H9 (cell line): Measurements from ENCODE around the gene BCAS1. TPM values are rescaled to one million over a fixed set of nuclear protein-coding genes. Genes with fewer than 3 reads are reported as not detected.

ENCODE experiments used
- DNase-seq: peaks from one replicate; pipeline ENCODE4 v3.0.0-alpha.2; 2017
- H2AFZ ChIP-seq: one replicate; pipeline ENCODE4 v1.6.1; 2013; ENCODE audit warnings: mild to moderate bottlenecking, low read length, control low read depth, moderate library complexity
- H2AK5ac ChIP-seq: 2 replicates; pipeline ENCODE4 v1.6.1; 2013; ENCODE audit warnings: low read length, control low read depth, mixed read lengths; ENCODE audit not compliant: insufficient read length
- H2BK120ac ChIP-seq: one replicate; pipeline ENCODE4 v1.6.1; 2013; ENCODE audit warnings: low read depth, mild to moderate bottlenecking, low read length, control low read depth, inconsistent platforms; ENCODE audit not compliant: poor library complexity, severe bottlenecking
- H2BK12ac ChIP-seq: 2 replicates; pipeline ENCODE4 v1.6.1; 2013; ENCODE audit warnings: low read length, control low read depth, mixed read lengths, low read depth; ENCODE audit not compliant: insufficient read length
- H2BK15ac ChIP-seq: 2 replicates; pipeline ENCODE4 v1.6.1; 2013; ENCODE audit warnings: low read depth, low read length, control low read depth
- H2BK20ac ChIP-seq: one replicate; pipeline ENCODE4 v1.6.1; 2013; ENCODE audit warnings: low read depth, mild to moderate bottlenecking, low read length, control low read depth, inconsistent platforms; ENCODE audit not compliant: poor library complexity, severe bottlenecking
- H2BK5ac ChIP-seq: 2 replicates; pipeline ENCODE4 v1.6.1; 2013; ENCODE audit warnings: low read length, control low read depth, mixed read lengths; ENCODE audit not compliant: insufficient read length
- H3K14ac ChIP-seq: 2 replicates; pipeline ENCODE4 v1.6.1; 2013; ENCODE audit warnings: low read length, control low read depth; ENCODE audit not compliant: insufficient read depth
- H3K18ac ChIP-seq: 2 replicates; pipeline ENCODE4 v1.6.1; 2013; ENCODE audit warnings: low read depth, mild to moderate bottlenecking, mixed read lengths, low read length, control low read depth; ENCODE audit not compliant: insufficient read length
- H3K23ac ChIP-seq: 2 replicates; pipeline ENCODE4 v1.6.1; 2013; ENCODE audit warnings: low read length, control low read depth, mixed read lengths, low read depth; ENCODE audit not compliant: insufficient read length
- H3K23me2 ChIP-seq: 2 replicates; pipeline ENCODE4 v1.6.1; 2013; ENCODE audit warnings: low read depth, mild to moderate bottlenecking, mixed read lengths, low read length, control low read depth; ENCODE audit not compliant: insufficient read length, poor library complexity, severe bottlenecking
- H3K27ac ChIP-seq: 2 replicates; pipeline ENCODE4 v1.5.1; 2013; ENCODE audit warnings: low read length, control low read depth, mixed read lengths, low read depth; ENCODE audit not compliant: insufficient read length
- H3K27me3 ChIP-seq: 2 replicates; pipeline ENCODE4 v1.6.1; 2013; ENCODE audit warnings: low read length, control low read depth, inconsistent platforms; ENCODE audit not compliant: insufficient read depth
- H3K4ac ChIP-seq: 2 replicates; pipeline ENCODE4 v1.6.1; 2013; ENCODE audit warnings: low read depth, mild to moderate bottlenecking, control low read depth, inconsistent platforms, low read length, moderate library complexity
- H3K4me1 ChIP-seq: 2 replicates; pipeline ENCODE4 v1.6.1; 2013; ENCODE audit warnings: low read length, control low read depth, inconsistent platforms; ENCODE audit not compliant: insufficient read depth
- H3K4me2 ChIP-seq: 2 replicates; pipeline ENCODE4 v1.6.1; 2013; ENCODE audit warnings: low read length, control low read depth, mixed read lengths; ENCODE audit not compliant: insufficient read length, insufficient read depth
- H3K56ac ChIP-seq: 2 replicates; pipeline ENCODE4 v1.6.1; 2013; ENCODE audit warnings: low read depth, mild to moderate bottlenecking, mixed read lengths, low read length, control low read depth; ENCODE audit not compliant: insufficient read length
- H3K79me1 ChIP-seq: 2 replicates; pipeline ENCODE4 v1.6.1; 2013; ENCODE audit warnings: low read depth, mild to moderate bottlenecking, moderate library complexity, low read length, control low read depth, inconsistent platforms; ENCODE audit not compliant: insufficient read depth, poor library complexity, severe bottlenecking
- H3K79me2 ChIP-seq: 2 replicates; pipeline ENCODE4 v1.6.1; 2013; ENCODE audit warnings: low read length, control low read depth, inconsistent platforms; ENCODE audit not compliant: insufficient read depth
- H3K9ac ChIP-seq: 2 replicates; pipeline ENCODE4 v1.6.1; 2013; ENCODE audit warnings: low read length, control low read depth, mixed read lengths; ENCODE audit not compliant: insufficient read length; ENCODE audit errors: extremely low read depth
- H3K9me3 ChIP-seq: one replicate; pipeline ENCODE4 v1.6.1; 2013; ENCODE audit warnings: low read depth, low read length, inconsistent platforms; ENCODE audit not compliant: control insufficient read depth
- H3T11ph ChIP-seq: one replicate; pipeline ENCODE4 v1.6.1; 2013; ENCODE audit warnings: mild to moderate bottlenecking, low read length, control low read depth, inconsistent platforms
- H4K20me1 ChIP-seq: one replicate; pipeline ENCODE4 v1.6.1; 2013; ENCODE audit not compliant: control insufficient read depth, insufficient read length, insufficient read depth
- H4K5ac ChIP-seq: 2 replicates; pipeline ENCODE4 v1.6.1; 2013; ENCODE audit warnings: low read depth, mild to moderate bottlenecking, mixed read lengths, low read length, control low read depth; ENCODE audit not compliant: insufficient read length
- H4K8ac ChIP-seq: replicated peaks from 2 replicates; pipeline ENCODE4 v1.6.1; 2013; ENCODE audit warnings: low read length, control low read depth, mixed read lengths, low read depth; ENCODE audit not compliant: insufficient read length
- H4K91ac ChIP-seq: 2 replicates; pipeline ENCODE4 v1.6.1; 2013; ENCODE audit warnings: low read depth, mild to moderate bottlenecking, moderate library complexity, mixed read lengths, low read length, control low read depth; ENCODE audit not compliant: insufficient read length
- H3K27ac Mint-ChIP-seq, 3 experiments: 2 replicates in 2 of 3; 3 replicates in 1 of 3; pipeline ENCODE4 v1.8.0; 2020 to 2021; ENCODE audit warnings: mixed read lengths in 3 of 3, mild to moderate bottlenecking in 1 of 3, moderate library complexity in 1 of 3
- H3K27me3 Mint-ChIP-seq: 2 replicates; pipeline ENCODE4 v1.8.0; 2021; ENCODE audit warnings: low read depth, mild to moderate bottlenecking, moderate library complexity, mixed read lengths
- H3K36me3 Mint-ChIP-seq, 3 experiments: 2 replicates in 2 of 3; 3 replicates in 1 of 3; pipeline ENCODE4 v1.8.0; 2020 to 2021; ENCODE audit warnings: low read depth in 3 of 3, mixed read lengths in 3 of 3; ENCODE audit not compliant: insufficient read depth in 1 of 3
- H3K4me1 Mint-ChIP-seq, 2 experiments: 2 replicates each; pipeline ENCODE4 v1.8.0; 2020; ENCODE audit warnings: mixed read lengths in 2 of 2
- H3K4me3 Mint-ChIP-seq, 2 experiments: 2 replicates in 1 of 2; 3 replicates in 1 of 2; pipeline ENCODE4 v1.8.0; 2020 to 2021; ENCODE audit warnings: mild to moderate bottlenecking in 2 of 2, mixed read lengths in 2 of 2, moderate library complexity in 1 of 2
- H3K9me3 Mint-ChIP-seq, 2 experiments: 2 replicates in 1 of 2; 3 replicates in 1 of 2; pipeline ENCODE4 v1.8.0; 2020; ENCODE audit warnings: mild to moderate bottlenecking in 2 of 2, mixed read lengths in 2 of 2, moderate library complexity in 1 of 2
- CTCF ChIP-seq: fragments of 200-600 bp; sonication (generic); conservative IDR thresholded peaks from 3 replicates; pipeline ENCODE4 v1.8.0; 2021; ENCODE audit warnings: antibody characterized with exemption, mild to moderate bottlenecking
- WGBS: extraction: QIAGEN DNeasy Blood & Tissue Kit; methylation state at CpG from one replicate; pipeline ENCODE4 v1.1.7; 2013; ENCODE audit warnings: missing lambda C conversion rate, low lambda C conversion rate, mixed read lengths; ENCODE audit not compliant: insufficient read length; ENCODE audit errors: extremely low coverage; 5-methylcytosine and 5-hydroxymethylcytosine counted together
- total RNA-seq: library from RNA; stranded (reverse); gene quantifications from 2 replicates; pipeline ENCODE4 v1.2.1, GENCODE V29; 2021

Gene BCAS1
- total RNA-seq, 1 experiment from 2014 or later: 0.15 TPM

GRCh38 chr20:54063580-54063979 is 6.8 kb downstream of the BCAS1 start:
- H3K4me3 Mint-ChIP-seq: no peak overlapping the region
- WGBS: no CpG with 5 or more reads among the region's 3 CpGs
- Histone ChIP-seq H2BK5ac (no peak overlapping the region), H3K4ac (no peak overlapping the region), H4K5ac (no peak overlapping the region), H4K91ac (no peak overlapping the region), H3K9ac (no peak overlapping the region), H2BK20ac (no peak overlapping the region), H3K9me3 (no peaks in the 10 kb centered on the region), H2BK120ac (no peak overlapping the region), H3K79me2 (no peaks in the 10 kb centered on the region), H2BK15ac (no peak overlapping the region), H3K27me3 (no peaks in the 10 kb centered on the region), H3K56ac (no peak overlapping the region), H3K4me1 (peaks cover 4% of the 10 kb centered on the region; the same call in 1 of the 2 replicates), H2AFZ (no peak overlapping the region), H3T11ph (no peak overlapping the region), H2AK5ac (no peak overlapping the region), H4K20me1 (no peaks in the 10 kb centered on the region), H3K23ac (no peak overlapping the region), H3K27ac (no peak overlapping the region), H2BK12ac (no peak overlapping the region), H3K23me2 (no peaks in the 10 kb centered on the region), H3K18ac (no peak overlapping the region), H4K8ac (no peak overlapping the region), H3K79me1 (no peaks in the 10 kb centered on the region), H3K14ac (no peak overlapping the region), H3K4me2 (no peak overlapping the region)
- no peak for DNase-seq
- no peaks in the 10 kb centered on the region for H3K36me3 Mint-ChIP-seq
- peaks cover 22 to 27% of the 10 kb centered on the region in 2 experiments for H3K4me1 Mint-ChIP-seq
- no peaks in the 10 kb centered on the region for H3K9me3 Mint-ChIP-seq
- no peak for TF ChIP-seq CTCF
- H3K27ac Mint-ChIP-seq: no peak overlapping the region
- H3K27me3 Mint-ChIP-seq: no peaks in the 10 kb centered on the region
